PC-9 (cell line): ENCODE results near the gene PCDHGA8.

Experiments used
- CTCF ChIP-seq: fragments of 200-600 bp; sonication (generic); conservative IDR thresholded peaks from 2 replicates; pipeline ENCODE4 v1.6.1; 2017; ENCODE audit warnings: mixed run types, antibody characterized with exemption, mild to moderate bottlenecking, moderate library complexity
- EZH2 ChIP-seq: fragments of 200-600 bp; sonication (generic); IDR thresholded peaks from 2 replicates; pipeline ENCODE4 v1.8.0; 2017; ENCODE audit warnings: antibody characterized with exemption, low read depth

DNA sequence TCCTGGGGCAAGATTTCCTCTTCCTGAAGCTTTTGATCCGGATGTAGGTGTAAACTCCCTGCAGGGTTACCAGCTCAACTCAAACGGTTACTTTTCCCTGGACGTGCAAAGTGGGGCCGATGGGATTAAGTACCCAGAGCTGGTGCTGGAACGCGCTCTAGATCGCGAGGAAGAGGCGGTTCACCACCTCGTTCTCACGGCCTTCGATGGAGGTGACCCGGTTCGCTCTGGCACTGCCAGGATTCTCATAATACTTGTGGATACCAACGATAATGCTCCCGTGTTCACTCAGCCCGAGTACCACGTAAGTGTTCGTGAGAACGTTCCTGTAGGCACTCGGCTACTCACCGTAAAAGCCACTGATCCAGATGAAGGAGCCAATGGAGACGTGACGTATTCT is 36.8 kb upstream of the PCDHGA8 start:
- TF ChIP-seq CTCF (no peak), EZH2 (no peak)
